HG02623 (cell line): ENCODE measurements around the gene SLC25A51.

ENCODE experiments used
- ATAC-seq: cut with Tn5 transposase; IDR thresholded peaks from one replicate; pipeline ENCODE4 v1.9.1; 2021; ENCODE audit warnings: moderate library complexity; ENCODE audit not compliant: unreplicated experiment

Gene SLC25A51

GRCh38 chr9:37852222-37852621 lies 51.7 kb downstream of the SLC25A51 start:
- no peak for ATAC-seq

GRCh38 chr9:37840560-37841194 lies 63.2 kb downstream of the SLC25A51 start:
- ATAC-seq: no peak

- no peak for ATAC-seq
Measured at GRCh38 chr9:37839496-37840461, 64.1 kb downstream of the SLC25A51 start.
